Measurements from ENCODE around the gene NFATC3.

NFATC3 gene

GRCh38 chr16:68085259-68086071 lies at the start of gene NFATC3:
Gene NFATC3, plus strand, starts transcription at chr16:68085370. Its CDS starts 312 bp downstream, at chr16:68085682.
- peak; percentile 85 for DNase-seq (ENCODE audit: low spot score)

- no peak for DNase-seq (ENCODE audit: low spot score)
Measured at GRCh38 chr16:68037841-68038597, 47.2 kb upstream of the NFATC3 start.

GRCh38 chr16:68040506-68041288 lies 44.5 kb upstream of the NFATC3 start:
- peak; percentile 61 for DNase-seq (ENCODE audit: low spot score)

- no peak for DNase-seq (ENCODE audit: low spot score)
Measured at GRCh38 chr16:68041783-68042182, 43.4 kb upstream of the NFATC3 start.

GRCh38 chr16:68046106-68046505 lies 39.1 kb upstream of the NFATC3 start:
- no peak for DNase-seq (ENCODE audit: low spot score)

GRCh38 chr16:68047987-68048386 lies 37.2 kb upstream of the NFATC3 start:
- no peak for DNase-seq (ENCODE audit: low spot score)

GRCh38 chr16:68049449-68049848 lies 35.7 kb upstream of the NFATC3 start:
- no peak for DNase-seq (ENCODE audit: low spot score)

- no peak for DNase-seq (ENCODE audit: low spot score)
Measured at GRCh38 chr16:68055395-68055794, 29.8 kb upstream of the NFATC3 start.

- no peak for DNase-seq (ENCODE audit: low spot score)
Measured at GRCh38 chr16:68059804-68060203, 25.4 kb upstream of the NFATC3 start.

GRCh38 chr16:68061396-68061795 lies 23.8 kb upstream of the NFATC3 start:
- no peak for DNase-seq (ENCODE audit: low spot score)

- DNase-seq (ENCODE audit: low spot score), result no peak
Measured at GRCh38 chr16:68062910-68063393, 22.2 kb upstream of the NFATC3 start.

- peak; percentile 59 for DNase-seq (ENCODE audit: low spot score)
Measured at GRCh38 chr16:68064791-68065365, 20.3 kb upstream of the NFATC3 start.

- DNase-seq (ENCODE audit: low spot score), result no peak
Measured at GRCh38 chr16:68065716-68066305, 19.4 kb upstream of the NFATC3 start.

- DNase-seq (ENCODE audit: low spot score), result no peak
Measured at GRCh38 chr16:68066763-68067162, 18.4 kb upstream of the NFATC3 start.

GRCh38 chr16:68068926-68069325 lies 16.2 kb upstream of the NFATC3 start:
- no peak for DNase-seq (ENCODE audit: low spot score)

- DNase-seq (ENCODE audit: low spot score), result no peak
Measured at GRCh38 chr16:68069511-68070248, 15.5 kb upstream of the NFATC3 start.

GRCh38 chr16:68070249-68070730 lies 14.9 kb upstream of the NFATC3 start:
- DNase-seq (ENCODE audit: low spot score), result no peak

GRCh38 chr16:68070806-68071517 lies 14.2 kb upstream of the NFATC3 start:
- DNase-seq (ENCODE audit: low spot score), result no peak

- no peak for DNase-seq (ENCODE audit: low spot score)
Measured at GRCh38 chr16:68071518-68071901, 13.7 kb upstream of the NFATC3 start.

All from kidney capillary endothelial cell (primary cell).